HL-60 (cell line): Measurements from ENCODE around the gene NELFB.

Source experiments
- DNase-seq, 2 experiments: peaks; one replicate each; pipeline ENCODE4 v3.0.0-alpha.2; 2010 to 2020; ENCODE audit warnings: low read depth in 1 of 2, low spot score in 1 of 2
- H3K27ac ChIP-seq: fragments of 250-450 bp; sonication (Bioruptor Pico); replicated peaks from 2 replicates; pipeline ENCODE4 v1.5.1; 2020; ENCODE audit warnings: mild to moderate bottlenecking, moderate library complexity
- H3K27me3 ChIP-seq: fragments of 250-450 bp; sonication (Bioruptor Pico); 2 replicates; pipeline ENCODE4 v1.5.1; 2021; ENCODE audit warnings: mild to moderate bottlenecking, moderate library complexity; ENCODE audit not compliant: insufficient read depth, poor library complexity, severe bottlenecking
- H3K4me3 ChIP-seq: replicated peaks from 2 replicates; pipeline ENCODE4 v1.5.1; 2011; ENCODE audit warnings: mild to moderate bottlenecking, control low read depth, low read length; ENCODE audit not compliant: insufficient read depth
- CTCF ChIP-seq: IDR thresholded peaks from one replicate; pipeline ENCODE4 v1.5.1; 2011; ENCODE audit warnings: low read length, control low read depth, inconsistent platforms; ENCODE audit not compliant: insufficient read depth
- GABPA ChIP-seq: IDR thresholded peaks from 2 replicates; pipeline ENCODE4 v1.6.1; 2012; ENCODE audit warnings: low read depth
- POLR2AphosphoS5 ChIP-seq: IDR thresholded peaks from 2 replicates; pipeline ENCODE4 v1.6.1; 2012; ENCODE audit warnings: low read depth
- REST ChIP-seq: IDR thresholded peaks from 2 replicates; pipeline ENCODE4 v1.6.1; 2012; ENCODE audit warnings: low read depth; ENCODE audit not compliant: insufficient replicate concordance
- SPI1 ChIP-seq: IDR thresholded peaks from 2 replicates; pipeline ENCODE4 v1.6.1; 2012; ENCODE audit warnings: low read depth, mild to moderate bottlenecking, borderline replicate concordance

Gene NELFB

DNA sequence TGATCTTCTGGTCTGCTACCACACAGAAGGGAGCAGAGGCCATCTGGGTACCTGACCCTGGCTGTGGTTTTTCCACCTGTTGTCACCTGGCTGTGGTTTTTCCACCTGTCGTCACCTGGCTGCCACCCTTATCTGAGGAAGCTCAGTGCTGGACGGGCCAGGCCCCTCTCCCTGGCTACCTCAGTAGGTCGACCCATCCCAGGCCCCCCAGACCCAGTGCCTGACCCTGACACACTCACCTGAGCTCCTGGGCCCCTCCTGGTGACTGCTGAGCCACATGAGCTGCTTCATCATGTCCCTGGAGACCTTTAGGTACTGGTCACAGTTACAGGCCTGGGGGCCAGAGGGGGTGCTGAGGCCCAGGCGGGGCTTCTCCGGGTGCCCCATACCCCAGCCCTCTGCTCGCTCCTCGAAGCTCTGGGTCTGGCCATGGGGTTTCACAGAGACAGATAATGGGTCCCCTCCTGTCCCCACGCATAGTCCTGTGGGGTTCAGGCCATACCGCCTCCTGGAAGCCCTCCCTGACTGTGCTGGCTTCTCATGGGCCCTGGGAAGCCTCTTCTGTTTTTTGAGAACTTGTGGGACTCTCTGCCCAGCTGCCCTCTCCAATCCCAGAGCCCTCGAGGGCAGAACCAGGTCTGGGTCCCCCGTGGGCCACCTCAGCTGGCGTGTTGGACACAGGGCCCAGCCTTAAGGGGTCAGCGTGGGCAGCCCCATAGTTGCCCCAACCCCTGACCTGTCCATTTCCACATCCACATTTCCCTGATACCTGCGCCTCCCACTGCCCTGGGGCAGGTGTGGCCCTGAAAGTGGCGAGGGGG is 54.5 kb downstream of the NELFB start:
- H3K27me3 ChIP-seq = peaks cover 35% of the 10 kb centered on the region
- no peak overlapping the region for H3K27ac ChIP-seq
- TF ChIP-seq CTCF = no peak
- TF ChIP-seq REST = no peak
- TF ChIP-seq POLR2AphosphoS5 = no peak
- no peak for TF ChIP-seq SPI1
- TF ChIP-seq GABPA = no peak
- no peak overlapping the region for H3K4me3 ChIP-seq
- DNase-seq = no peak

DNA sequence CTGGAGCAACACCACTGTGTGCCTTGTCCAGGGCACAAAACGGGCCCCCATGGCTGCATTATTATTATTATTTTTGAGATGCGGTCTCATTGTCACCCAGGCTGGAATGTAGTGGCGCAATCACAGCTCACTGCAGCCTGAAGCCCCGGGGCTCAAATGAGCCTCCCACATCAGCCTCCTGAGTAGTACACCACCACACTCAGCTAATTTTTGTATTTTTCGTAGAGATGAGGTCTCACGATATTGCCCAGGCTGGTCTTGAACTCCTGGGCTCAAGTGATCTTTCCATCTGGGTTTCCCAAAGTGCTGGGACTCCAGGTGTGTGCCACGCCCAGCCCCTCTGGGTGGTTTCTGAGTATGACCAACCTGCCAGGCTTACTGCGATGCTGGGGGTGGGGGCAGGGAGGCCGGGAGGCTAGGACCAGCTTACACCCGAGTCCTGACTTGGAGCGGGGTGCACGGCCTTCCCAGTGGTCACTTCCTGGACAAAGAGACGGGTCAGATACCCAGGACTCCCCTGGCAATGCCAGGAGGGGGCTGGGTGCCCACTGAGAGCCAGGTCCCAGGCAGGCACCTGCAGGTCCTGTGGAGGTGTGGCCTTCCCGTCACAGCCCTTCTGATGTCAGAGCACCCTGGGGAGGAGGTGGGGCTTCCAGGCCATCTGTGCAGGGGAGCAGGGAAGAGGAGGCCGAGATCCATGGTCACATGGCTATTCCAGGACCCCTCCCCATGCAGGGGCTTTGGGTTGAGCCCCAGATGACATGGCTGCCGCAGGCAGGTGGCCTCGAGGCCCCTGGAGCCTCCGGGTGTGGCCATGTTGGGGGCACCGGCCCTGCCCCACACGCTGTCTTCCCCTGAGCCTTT is 55.3 kb downstream of the NELFB start:
- peaks cover 28% of the 10 kb centered on the region for H3K27me3 ChIP-seq
- no peak for DNase-seq
- no peak overlapping the region for H3K27ac ChIP-seq
- no peak overlapping the region for H3K4me3 ChIP-seq
- no peak for TF ChIP-seq SPI1
- TF ChIP-seq GABPA = no peak
- TF ChIP-seq REST = no peak
- no peak for TF ChIP-seq CTCF
- TF ChIP-seq POLR2AphosphoS5 = no peak

DNA sequence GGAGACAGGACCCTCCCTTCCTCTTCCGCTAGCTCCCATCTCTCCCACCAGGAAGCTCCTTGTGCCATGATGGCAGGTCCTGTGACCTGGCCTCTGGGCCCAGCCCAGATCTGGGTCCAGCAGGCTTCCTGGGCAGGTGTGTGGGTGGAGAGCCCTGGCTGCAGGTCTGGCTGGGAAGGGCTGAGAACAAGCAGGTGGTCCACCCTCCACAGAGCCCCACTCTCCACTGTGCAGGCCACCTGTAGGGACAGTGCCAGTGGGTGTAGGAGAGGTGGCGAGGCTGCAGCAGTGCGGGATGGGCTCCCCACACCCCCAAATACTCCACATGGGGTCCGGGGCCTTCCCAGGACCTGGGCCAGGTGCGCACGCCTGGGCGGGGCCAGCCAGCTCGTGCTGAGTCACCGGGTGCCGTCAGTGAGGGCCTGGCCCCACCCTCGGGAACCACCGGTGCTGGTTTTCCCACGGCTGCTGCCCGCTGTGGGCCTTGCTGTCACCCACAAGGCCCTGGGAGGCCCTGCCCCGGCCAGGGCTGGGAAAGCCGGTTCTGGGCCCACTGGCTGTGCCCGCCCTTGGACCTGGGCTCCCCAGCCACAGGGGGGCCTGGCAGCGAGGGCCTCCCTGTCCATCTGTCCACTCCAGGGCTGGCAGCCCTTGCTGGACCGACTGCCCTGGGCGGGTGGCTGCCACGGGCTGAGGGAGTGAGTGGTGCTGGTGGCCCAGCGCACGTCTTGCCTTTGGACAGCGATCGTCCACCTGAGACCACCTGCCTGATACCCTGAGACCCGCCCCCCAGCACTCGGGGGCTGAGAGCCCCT is 56.3 kb downstream of the NELFB start:
- no peak for DNase-seq
- Histone ChIP-seq H3K27me3 (peaks cover 21% of the 10 kb centered on the region), H3K27ac (no peak overlapping the region), H3K4me3 (no peak overlapping the region)
- TF ChIP-seq POLR2AphosphoS5 (no peak), GABPA (no peak), REST (no peak), SPI1 (no peak), CTCF (no peak)
